CD4-positive, alpha-beta T cell treated with Interleukin-15 for 1 hour (primary cell): Measurements from ENCODE around the gene WLS.
A peak's percentile ranks its signal among the peaks of the same experiment; 100 is the strongest.

Experiments used
- DNase-seq: peaks from one replicate; pipeline ENCODE4 v3.0.0-alpha.2; 2020

Gene WLS

DNA sequence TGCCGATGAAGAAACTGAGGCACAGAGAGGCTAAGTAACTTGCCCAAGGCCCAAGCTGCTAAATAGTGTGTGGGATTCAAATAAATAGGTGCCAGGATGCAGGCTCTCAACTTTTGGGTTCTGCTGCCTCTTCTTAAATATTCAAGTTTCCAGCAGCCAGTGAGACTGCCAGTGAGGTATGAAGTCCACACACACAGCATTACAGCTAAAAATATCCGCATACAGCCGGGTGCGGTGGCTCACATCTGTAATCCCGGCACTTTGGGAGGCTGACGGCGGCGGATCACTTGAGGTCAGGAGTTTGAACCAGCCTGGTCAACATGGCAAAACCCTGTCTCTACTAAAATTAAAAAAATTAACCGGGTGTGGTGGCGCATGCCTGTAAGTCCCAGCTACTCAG lies 103.5 kb downstream of the WLS start:
- DNase-seq: no peak

DNA sequence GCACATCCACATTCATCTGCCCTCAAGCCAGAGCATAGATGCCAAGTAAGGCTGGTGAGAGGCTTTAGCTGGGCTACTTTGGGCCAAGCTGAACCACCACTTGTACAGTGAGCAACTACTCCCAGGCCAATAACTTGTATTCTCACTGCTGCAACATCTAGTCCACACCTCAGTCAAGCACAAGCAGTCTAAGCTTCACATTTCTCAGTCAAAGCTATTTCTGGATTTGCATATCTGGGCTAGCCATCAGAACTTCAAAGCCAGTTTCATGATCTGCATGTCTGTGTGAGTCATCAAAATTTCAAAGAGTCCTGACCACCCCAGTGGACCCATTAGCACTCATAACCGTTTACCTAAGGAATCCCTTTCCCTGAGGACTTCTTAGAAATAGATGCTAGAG lies 104.2 kb downstream of the WLS start:
- DNase-seq: no peak

DNA sequence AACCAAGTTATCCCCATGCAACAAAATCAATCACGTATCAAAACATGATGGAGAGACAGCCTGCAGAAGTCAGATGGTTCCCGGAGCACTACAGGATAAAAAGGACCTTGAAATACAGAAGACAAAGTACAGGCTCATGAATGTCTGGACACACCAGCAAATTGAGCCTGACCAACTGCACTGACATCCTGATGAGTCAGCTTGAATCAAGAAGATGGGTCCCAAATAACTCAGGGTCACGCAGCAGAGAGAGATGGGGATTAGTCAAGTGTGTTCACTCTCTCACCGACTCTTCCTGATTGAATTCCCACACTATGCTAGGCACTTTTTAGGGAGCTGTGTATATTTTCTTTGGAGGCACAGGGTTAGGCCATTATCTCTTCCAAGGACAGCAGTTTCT lies 110.8 kb downstream of the WLS start:
- DNase-seq: no peak

DNA sequence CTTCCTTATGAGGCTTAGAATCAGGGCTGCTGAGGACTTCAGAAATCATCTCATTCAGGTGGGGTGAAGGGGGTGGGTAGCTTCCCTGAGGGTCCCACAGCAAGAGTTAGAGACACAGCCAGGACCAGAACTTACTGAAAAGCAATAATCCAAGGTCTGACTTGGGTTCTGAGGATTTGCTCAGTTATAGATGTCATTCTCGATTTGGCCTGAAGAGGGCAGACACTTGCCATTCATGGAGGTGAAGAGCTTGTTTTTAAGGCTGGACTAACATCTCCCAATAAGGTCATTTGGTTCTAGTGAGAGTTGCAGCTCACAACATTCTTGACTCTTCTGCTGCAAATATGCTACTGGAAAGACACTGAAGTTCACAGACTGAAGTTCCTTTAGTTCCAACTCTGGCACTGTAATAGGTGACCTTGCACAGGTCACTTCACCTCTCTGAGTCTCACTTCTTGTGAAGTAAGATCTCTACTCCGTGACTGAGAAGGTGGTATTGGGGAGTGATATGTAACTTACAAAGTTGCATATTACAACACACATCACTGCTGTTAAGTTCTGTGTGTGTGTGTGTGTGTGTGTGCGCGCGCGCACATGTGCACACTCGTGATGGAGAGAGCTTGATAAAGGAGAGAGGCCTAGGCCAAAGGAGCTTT lies 112.1 kb downstream of the WLS start:
- no peak for DNase-seq

DNA sequence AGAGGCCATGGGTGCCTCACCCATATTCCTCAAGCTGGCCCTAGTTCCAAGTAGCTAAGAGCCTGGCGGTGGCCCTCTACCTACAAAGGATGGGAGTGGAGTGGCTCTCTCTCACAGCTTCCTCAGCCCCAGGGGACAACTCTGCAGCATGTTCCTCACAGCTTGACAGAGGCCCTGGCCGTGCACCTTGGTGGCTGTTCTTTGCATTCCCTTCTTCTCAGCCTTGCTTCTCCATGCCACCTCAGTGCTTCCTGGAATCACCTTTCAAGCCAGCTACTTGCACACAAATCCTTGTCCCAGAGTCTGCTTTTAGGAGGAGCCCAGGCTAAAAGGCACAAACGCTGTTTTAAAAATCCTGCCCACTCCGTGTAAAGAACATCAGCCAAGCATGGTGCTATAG lies 112.9 kb downstream of the WLS start:
- no peak for DNase-seq

DNA sequence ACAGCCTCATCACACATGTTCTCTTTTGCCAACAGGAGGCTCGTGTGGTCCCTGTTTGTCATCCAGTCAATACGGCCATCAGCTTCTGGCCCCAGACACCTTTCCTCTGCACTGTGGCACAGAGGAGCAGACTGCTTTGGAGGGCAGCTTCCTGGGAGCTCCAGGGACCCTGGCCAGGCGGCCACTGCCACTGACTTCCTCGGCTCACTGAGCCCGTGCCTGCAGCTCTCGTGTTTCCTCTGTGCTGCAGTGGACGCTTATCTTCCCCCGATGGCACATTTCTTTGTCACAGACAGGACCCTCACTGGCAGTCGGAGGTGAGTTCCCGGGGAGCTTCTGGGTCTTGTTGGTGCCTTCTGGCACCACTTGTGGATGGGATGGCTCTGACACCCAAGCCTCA lies 114.9 kb downstream of the WLS start:
- DNase-seq: no peak

DNA sequence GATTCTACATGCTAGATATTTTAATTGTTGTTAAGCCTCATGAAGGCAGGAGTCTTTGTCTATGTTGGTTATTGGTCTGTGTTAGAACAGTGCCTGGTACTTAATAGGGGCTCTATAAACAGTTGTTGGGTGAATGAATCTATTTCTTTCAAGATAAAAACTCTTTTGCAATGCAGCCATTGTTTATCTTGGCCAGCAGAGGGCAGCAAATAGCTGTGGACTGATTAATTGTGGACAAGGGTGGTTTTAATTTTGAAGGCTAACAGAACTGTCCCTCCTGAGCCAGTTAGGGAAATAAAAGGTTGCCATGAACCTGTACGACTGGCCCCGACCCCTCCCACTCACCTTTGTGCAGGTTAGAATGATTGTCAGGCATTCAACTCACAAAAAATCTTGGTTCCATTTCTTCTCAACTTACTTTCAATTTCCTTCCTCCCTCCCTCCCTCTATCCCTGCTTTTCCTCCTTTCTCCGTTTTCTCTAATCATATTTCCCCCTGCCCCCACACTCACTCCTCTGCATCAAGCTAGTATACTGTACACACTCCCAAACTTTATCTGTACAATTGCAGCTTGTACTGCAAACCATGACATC lies 115.6 kb downstream of the WLS start:
- peak; percentile 30 for DNase-seq

DNA sequence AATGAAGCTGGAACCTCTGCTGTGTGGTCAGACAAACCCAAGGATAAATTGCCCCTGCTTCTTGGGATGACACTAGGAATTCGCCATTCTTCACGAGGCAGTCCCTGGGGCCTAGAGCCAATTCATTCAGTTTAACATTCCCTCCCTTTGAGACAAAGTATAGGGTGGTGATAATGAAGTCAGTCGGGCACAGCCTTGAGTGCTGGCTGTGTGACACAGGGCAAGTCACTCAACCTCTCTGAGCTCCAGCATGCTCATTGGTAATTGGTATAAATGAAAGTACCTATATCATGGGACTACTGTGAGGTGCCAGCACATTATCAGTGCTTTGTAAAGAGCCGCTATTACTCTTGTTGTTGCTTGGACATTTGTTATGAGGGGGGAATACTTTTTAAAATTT lies 117.0 kb downstream of the WLS start:
- DNase-seq: no peak

DNA sequence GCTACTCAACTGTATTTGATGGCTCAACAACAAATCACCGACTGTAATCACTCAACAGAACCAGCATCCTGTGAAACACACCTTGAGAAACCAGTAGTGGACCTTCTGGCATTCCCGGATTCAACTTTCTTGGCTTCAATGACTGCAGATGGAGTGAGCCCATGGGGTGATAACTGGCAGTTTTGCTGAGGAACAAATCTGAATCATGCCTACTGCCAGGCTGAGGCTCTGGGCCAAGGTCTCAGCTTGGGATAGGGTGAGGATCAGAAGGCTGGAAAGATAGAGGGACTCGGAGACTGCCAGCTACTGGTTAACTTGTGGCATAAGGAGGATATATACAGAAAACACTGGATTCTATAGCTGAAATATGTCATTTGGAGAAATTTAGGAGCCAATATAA lies 118.4 kb downstream of the WLS start:
- DNase-seq: no peak

DNA sequence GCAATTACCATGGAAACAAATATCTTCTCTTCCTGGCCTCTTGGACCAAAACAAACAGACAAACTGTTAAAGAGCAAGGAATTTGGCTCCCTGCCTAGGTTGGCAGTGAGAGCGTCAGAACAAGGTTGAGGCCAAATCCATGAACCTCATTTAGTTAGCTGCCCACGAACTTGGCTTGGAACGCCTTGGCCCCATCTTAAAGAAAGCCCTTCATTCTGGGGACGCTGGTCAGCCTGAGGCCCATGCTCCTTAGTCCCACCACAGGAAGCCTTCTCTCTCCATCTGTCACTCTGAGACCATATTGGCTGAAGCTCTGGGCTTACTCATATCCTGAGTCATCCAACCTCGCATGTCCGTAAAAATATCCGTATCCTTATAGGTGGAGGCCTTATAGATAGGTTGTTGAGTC lies 119.5 kb downstream of the WLS start:
- no peak for DNase-seq

DNA sequence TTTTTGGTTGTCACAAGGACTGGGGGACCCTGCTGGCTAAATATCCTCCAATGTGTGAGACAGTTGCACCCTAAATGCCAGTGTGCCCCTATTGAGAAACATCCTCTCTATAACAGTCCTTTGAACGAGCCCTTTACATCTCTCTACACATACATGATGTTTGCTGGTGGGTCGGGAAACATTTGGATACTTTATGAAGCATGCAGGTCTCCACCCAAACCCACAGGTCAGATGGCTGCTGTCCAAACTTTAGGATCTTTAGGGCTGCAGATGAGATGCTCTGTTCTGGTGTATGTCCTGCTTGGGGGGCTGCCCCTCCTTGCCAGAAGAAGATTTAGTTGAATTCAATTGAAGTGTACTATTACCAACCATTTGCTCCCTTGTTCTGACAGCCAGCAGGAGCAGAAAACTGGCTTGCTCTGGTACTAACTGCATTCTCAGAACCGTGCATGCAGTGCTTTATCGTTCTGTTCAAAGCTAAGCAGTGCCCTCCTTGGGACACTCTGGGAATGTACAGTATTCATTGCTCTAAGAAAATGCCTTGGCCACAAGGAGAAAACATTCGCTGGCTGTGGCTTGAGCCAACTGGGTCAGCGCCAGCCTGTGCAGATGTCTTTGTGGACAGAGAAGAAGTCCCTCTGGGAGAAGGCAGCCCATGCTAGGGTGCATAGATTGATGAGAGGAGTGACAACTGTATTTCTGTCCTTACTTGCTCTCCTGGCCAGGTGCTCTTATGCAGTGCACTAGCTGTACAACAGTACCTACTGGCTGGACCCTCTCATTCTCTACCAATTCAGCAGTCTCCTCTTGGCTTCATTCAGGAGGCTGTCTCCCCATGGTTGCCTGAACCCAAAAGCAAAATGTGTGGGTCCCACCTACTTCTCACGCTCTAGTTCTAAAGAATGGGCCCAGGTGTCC lies 120.5 kb downstream of the WLS start:
- no peak for DNase-seq

DNA sequence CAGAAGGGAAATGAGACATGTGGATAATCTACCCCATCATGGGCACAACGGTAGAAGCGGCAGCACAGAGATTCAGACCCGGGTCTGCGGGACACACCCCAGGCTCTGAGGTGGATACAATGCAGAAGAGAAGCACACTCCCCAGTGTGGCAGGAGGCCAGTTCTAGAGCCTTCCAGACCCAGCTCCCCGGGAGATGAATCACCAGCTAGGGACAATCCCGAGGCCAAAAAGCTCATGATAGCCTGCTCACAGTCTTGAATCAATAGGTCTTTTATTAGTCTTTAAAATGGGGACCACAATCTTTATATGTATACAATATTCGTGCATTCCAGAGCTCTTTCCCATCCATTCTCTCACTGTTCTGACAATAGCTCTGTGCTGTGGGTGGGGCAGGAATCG lies 124.6 kb downstream of the WLS start:
- no peak for DNase-seq

DNA sequence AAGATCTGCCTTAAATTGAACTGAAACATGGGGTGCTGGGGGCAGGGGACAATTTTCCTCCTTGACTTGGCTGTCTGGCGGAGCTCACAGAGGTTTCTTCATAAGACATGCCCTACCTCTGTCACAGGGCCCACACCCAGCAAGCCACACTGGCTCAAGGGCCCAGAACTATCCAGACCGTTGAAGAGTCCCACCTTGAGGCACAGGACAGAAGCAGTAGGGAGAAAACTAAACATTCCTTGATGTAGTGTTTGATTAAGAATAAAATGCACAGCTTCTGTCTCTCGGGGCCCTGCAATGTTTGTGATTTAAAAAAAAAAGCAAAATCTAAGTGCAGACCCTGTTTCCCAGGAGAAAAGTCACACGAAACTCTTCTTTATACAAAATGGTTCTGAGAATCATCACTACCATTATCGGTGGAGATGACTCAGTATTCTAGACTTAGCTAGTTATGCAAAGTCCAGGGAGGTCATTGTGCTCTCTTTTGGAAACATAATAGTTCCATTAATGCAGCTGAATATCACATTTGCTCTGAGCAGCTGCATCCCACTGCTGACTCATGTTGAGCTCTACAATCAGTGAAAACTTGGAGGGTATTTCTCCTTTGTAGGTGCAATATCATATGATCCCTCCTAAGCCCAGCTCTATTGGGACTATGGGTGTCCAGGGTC lies 128.3 kb downstream of the WLS start:
- DNase-seq: no peak

DNA sequence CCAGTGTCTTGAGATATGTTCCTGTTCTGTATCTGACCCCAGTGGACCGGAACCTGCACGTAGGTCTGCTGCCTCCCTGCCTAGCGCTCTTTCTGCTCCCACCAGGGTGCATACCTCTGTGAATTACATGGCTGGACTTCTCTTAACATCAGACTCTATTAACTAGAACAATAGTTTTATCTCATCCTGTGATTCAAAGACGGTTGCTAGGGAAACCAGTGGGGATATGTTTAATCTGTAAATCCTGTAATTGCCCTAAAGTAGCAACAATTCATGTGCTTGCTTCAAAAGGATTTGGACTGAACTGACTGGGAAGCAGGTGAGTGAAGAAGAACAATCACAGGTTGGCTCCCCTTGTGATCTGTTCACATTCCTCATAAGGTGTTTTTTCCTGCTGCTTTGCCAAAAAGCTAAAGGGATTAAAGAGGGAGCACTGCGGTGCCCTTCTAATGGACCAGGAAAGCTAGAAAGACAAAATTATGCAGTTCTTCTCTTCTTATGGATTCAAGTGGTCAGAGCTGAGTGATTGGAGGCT lies 129.2 kb downstream of the WLS start:
- DNase-seq: no peak

DNA sequence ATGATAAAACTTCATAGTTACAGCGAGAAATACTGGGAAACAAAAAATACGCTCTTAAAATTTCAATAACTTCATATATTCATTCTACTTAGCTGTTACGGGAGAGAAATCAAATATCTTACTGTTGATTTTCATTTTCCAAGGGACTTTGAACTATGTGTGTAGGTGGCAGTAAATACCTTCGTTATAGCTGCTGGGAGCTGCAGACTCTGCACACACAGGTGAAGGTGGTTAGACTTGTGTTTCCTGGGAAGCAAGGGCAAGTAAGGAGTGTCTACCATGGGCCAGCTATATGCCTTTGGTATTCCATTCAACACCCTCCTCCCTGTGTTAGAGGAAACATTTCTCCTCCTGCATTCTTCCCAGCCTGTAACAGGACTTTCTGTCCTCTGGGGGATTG lies 130.5 kb downstream of the WLS start:
- no peak for DNase-seq

DNA sequence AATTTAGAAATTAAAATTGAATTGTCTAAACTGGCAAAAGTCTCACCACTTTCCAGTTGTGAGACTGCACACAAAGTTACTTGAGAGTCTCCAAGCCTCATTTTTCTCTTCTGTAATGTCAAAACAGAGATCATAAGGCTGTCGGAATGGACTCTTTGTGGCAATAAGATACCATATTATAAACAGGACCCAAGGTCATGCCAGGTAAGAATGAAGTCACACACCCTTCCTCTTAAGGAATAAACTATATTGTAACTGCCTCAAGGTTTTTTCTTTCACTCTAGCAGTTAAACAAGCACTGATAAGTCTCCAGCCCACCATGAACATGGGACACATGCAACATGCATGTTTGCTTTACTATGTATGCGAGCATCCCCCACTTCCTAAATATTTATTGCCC lies 131.8 kb downstream of the WLS start:
- DNase-seq: no peak

DNA sequence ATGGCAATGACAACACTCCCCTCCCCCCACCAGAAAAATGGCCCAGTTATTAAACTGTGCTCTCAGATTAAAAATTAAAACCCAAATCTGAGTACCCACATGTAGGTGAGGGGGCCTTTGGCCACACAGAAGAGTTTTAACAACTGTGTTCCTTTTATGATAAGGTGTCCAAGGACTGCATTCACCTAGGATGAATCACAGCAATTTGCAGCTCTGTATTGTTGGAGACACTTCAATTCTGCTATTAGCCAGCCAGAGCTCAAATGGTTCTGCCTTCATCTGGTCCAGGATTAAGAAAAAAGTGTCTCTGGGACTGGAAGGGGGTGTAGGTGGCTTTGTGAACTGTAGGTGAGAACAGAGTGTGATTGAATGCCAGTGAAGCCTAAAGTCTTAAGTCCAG lies 138.6 kb downstream of the WLS start:
- DNase-seq: no peak

DNA sequence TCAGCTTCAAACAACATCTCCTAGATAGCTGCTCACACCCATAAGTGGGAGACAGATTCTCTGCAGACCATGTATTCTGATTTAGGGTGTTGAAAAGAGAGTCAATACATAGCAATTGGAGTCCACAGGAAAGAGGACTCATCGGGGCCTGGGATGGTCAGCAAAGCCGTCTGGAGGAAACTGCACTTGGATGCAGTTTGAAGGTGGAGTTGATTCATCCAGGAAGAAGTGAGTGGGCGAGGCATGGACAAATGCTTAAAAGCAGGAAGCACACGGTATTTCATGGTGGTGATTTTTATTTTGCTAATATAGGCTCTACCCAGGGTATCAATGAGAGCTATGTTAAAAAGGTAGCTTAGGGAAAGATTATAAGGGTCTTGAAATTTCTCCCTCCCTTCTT lies 145.1 kb downstream of the WLS start:
- DNase-seq: no peak

DNA sequence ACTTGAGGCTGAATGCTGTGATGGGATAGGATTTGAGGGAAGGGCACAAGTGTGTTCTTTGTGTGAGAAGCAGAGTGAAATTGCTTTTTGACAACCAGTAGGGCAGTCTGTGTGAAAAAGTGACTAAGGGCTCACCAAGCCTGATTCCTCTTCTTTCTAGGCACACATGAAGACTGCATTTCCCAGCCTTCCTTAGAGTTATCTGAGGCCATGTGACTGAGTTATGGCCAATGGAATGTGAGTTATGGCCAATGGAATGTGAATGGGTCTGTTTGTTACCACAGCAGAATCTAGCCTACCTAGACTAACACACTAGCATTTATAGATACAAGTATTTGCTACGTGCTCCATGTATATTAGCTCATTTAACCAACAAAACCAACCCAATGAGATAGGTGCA lies 146.6 kb downstream of the WLS start:
- no peak for DNase-seq

DNA sequence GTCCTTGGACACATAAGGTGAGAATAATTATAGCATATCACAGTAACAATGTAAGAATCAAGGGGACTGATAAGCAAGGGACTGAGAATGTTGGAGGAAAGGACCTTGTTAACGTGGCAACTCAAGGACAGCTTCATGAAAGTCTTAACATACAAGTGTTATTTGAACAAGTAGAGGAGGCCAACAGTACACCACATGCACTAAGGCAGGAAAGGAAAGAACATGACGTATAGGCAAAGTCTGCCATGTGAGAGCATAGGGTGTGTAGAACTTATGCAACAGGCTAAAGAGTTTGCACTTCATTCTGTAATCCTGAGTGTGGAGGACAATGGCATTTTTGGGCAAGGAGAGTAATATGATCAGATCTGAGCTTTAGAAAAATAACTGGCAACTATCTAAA lies 148.6 kb downstream of the WLS start:
- no peak for DNase-seq

DNA sequence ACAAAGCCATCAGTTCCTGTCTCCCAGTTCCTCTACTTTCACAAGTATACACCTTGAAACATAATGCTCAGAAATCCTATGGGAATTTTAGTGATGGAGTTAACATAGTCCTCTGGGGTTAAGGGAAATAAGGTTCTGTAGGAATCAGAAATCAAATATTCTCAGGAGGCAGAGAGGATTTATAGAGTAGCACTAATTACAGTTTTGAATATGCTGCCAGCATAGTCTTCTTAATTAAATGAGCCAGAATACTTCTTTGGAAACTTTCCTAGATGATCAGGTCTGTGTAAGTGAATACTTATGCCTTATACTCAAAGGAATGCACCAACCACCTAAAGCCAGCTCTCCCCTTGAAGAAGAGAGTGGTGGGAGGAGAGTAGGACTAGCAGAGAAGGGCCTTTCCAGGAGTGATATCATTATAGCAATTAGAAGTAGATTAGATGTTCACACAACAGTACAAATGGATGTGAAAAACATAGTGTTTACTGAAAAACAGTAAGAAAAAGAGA lies 150.5 kb downstream of the WLS start:
- DNase-seq: no peak

DNA sequence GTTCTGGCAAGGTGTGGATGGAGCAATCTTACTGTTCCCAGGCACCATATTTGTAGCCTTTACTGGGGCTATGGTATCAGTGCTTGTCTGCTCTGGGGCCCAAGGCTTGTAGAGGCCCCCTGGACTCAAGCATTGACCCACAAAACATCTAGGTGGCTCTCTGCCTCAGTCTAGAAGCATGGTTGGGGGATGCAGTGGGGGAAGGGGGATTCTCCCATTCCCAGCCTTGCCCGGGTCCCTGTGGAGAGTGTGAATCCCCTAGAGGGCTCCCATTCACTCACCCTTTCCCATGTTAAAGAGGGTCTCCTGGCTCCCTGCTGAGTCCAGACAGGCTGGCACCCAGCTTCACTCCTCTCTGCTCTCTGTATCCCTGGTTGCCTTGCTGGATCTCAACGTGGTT lies 153.7 kb downstream of the WLS start:
- DNase-seq: no peak
